ENCODE results near the gene SEC24A. TPM values are rescaled to one million over a fixed set of nuclear protein-coding genes. Genes with fewer than 3 reads are reported as not detected.
"Not testable (repeated sequence)": the region's sequence is repeated elsewhere in the genome, so short reads cannot be mapped to it uniquely, and the experiment has no call there.

SEC24A gene
- total RNA-seq = 10 to 100 TPM; 29.3 to 30.5 TPM

DNA sequence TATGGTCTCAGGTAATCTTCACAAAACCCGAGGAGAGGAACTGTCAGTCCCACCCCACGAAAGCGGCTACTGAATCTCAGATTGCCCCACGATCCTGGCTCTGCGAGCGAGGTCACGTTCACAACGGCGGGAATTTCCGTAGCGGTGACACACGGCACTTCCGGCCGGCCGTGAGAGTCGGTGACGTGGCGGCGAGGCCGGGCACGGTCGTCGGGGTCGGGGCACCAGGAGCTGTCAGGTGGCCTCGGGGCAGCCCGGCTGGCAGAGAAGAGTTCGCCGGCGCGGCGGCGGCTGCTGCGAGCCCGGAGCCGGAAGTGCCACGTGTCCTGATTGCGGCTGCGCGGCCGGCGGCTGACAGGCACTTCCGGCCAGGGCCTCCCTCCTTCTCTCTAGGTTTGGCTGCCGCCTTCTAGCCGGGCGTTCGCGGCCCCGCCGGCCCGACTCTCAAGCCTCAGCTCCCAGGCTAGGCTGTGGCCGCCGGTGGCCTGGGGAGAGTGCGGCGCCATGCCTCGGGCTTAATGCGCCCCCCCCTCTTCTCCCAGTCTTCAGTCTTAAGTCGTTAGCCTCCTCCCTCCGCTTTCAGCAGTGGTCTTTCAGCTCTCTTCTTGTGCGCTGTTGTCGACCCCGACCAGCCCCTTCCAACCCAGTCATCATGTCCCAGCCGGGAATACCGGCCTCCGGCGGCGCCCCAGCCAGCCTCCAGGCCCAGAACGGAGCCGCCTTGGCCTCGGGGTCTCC lies at the start of gene SEC24A:
Gene SEC24A (plus strand): TSS at position 361 of the 738 bp plus-strand sequence. CDS start 292 bp downstream, at position 653.
- H3K4me1 Mint-ChIP-seq (ENCODE audit: low read depth) = peaks cover 19% of the 10 kb centered on the region
- CTCF ChIA-PET = interaction anchor here (1.1 to 2.0 kb wide), 5 partner anchors 15 to 277 kb away, joined by 3 to 7 read pairs (median 4); partner anchors contain the start of genes DDX46, PCBD2 and UBE2B
- POLR2A ChIA-PET = interaction anchor here (0.6 to 1.9 kb wide), 15 partner anchors 8 to 1597 kb away, joined by 3 to 14 read pairs (median 3); partner anchors contain the start of genes C5orf24, HSPA4, SAR1B and VDAC1

DNA sequence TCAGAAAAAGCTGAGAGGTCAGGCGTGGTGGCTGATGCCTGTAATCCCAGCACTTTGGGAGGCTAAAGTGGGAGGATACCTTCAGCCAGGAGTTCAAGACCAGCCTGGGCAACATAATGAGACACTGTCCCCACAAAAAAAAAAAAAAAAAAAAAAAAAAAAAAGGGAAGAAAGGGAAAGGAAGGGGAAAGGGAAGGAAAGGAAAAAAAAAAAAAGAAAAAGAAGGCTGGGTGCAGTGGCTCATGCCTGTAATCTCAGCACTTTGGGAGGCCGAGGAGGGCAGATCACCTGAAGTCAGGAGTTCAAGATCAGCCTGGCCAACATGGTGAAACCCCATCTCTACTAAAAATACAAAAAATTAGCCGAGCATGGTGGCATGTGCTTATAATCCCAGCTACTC lies 48.8 kb upstream of the SEC24A start:
- ATAC-seq; H3K9me3 Mint-ChIP-seq; H3K4me3 Mint-ChIP-seq; H3K36me3 Mint-ChIP-seq (ENCODE audit: low read depth); H3K27ac Mint-ChIP-seq; intact Hi-C loops (cut with micrococcal nuclease); H3K27me3 Mint-ChIP-seq; DNase-seq: not testable (repeated sequence)
- POLR2A ChIA-PET = interaction anchor here (0.8 to 1.3 kb wide), 2 partner anchors 10 to 32 kb away, joined by 3 to 4 read pairs; no protein-coding TSS in a partner anchor
- CTCF ChIA-PET = interaction anchor here (5.7 kb wide), 1 partner anchor 12 kb away, joined by 41 read pairs; no protein-coding TSS in a partner anchor
- H3K4me1 Mint-ChIP-seq (ENCODE audit: low read depth) = peaks cover 33% of the 10 kb centered on the region

More for the DNA sequence above, at the start of gene SEC24A:
- peak within 1 kb of the TSS; percentile 98 for H3K27ac Mint-ChIP-seq
- peak within 1 kb of the TSS; percentile 87 for H3K4me3 Mint-ChIP-seq
- ATAC-seq (peak; percentile 86), DNase-seq (peak; percentile 96)
- intact Hi-C loops (cut with micrococcal nuclease) = loop anchor here (1.0 kb wide), 1 partner anchor 16 kb away; the partner anchor contains the start of gene SAR1B
- H3K36me3 Mint-ChIP-seq (ENCODE audit: low read depth) = peaks cover 16% of the 10 kb centered on the region
- no peaks in the 10 kb centered on the region for H3K9me3 Mint-ChIP-seq
- no peaks in the 10 kb centered on the region for H3K27me3 Mint-ChIP-seq
- TF ChIP-seq, protein P1, sequence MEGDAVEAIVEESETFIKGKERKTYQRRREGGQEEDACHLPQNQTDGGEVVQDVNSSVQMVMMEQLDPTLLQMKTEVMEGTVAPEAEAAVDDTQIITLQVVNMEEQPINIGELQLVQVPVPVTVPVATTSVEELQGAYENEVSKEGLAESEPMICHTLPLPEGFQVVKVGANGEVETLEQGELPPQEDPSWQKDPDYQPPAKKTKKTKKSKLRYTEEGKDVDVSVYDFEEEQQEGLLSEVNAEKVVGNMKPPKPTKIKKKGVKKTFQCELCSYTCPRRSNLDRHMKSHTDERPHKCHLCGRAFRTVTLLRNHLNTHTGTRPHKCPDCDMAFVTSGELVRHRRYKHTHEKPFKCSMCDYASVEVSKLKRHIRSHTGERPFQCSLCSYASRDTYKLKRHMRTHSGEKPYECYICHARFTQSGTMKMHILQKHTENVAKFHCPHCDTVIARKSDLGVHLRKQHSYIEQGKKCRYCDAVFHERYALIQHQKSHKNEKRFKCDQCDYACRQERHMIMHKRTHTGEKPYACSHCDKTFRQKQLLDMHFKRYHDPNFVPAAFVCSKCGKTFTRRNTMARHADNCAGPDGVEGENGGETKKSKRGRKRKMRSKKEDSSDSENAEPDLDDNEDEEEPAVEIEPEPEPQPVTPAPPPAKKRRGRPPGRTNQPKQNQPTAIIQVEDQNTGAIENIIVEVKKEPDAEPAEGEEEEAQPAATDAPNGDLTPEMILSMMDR (IDR thresholded peaks at IDR 0.05) = no peak

DNA sequence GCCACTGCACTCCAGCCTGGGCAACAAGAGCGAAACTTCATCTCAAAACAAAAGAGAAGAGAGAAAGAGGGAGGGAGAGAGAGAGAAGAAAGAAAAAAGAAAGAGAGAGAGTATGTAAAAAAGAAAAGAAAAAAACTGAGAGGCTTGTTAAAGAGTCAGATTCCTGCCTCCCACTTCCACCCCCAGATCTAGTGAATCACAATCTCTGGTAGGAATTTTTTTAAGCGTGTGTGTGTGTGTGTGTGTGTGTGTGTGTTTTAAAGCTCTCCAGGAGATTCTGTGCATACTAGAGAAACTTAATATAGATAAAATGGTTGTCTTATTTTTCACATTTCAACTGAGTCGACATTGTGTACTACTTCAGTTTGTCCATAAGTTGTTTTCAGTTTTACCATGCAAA lies 48.0 kb upstream of the SEC24A start:
- Mint-ChIP-seq H3K36me3 (ENCODE audit: low read depth) (peaks cover 8% of the 10 kb centered on the region), H3K9me3 (no peaks in the 10 kb centered on the region), H3K27ac (no peak overlapping the region), H3K4me3 (no peak overlapping the region), H3K4me1 (ENCODE audit: low read depth) (peaks cover 33% of the 10 kb centered on the region), H3K27me3 (no peaks in the 10 kb centered on the region)
- ATAC-seq (no peak), DNase-seq (no peak)
- ChIA-PET CTCF (interaction anchor here (5.7 kb wide), 1 partner anchor 13 kb away, joined by 41 read pairs; no protein-coding TSS in a partner anchor), POLR2A (interaction anchor here (1.3 kb wide), 1 partner anchor 31 kb away, joined by 3 read pairs; no protein-coding TSS in a partner anchor)
- intact Hi-C loops (cut with micrococcal nuclease) = no loop called here
- TF ChIP-seq, protein P1 (IDR thresholded peaks at IDR 0.05) = no peak

DNA sequence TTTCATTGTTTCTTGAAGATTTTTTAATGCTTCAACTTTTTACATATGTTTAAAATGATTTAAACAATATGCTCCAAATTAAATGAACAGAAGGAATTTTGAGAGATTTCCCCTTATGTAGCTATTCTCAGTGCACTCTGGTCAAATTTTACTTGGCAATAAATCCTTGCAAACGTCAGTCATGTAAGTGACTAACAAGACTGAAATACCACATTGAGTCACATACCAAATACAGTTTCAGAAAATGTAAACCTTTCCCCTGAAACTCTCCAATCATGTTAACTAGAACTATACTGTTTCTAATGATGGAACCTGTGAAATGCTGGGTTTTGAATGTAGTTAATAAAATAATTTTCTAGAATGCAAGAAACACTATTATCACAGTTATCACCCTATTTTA lies 45.5 kb upstream of the SEC24A start:
- DNase-seq (no peak), ATAC-seq (peak; percentile 90)
- CTCF ChIA-PET = interaction anchor here (1.6 to 2.5 kb wide), 2 partner anchors 11 to 16 kb away, joined by 4 to 17 read pairs; no protein-coding TSS in a partner anchor
- TF ChIP-seq, protein P1 (IDR thresholded peaks at IDR 0.05) = no peak
- H3K4me3 Mint-ChIP-seq = no peak overlapping the region
- H3K27ac Mint-ChIP-seq = no peak overlapping the region
- peaks cover 36% of the 10 kb centered on the region for H3K4me1 Mint-ChIP-seq (ENCODE audit: low read depth)
- H3K36me3 Mint-ChIP-seq (ENCODE audit: low read depth) = peaks cover 19% of the 10 kb centered on the region
- no peaks in the 10 kb centered on the region for H3K9me3 Mint-ChIP-seq
- POLR2A ChIA-PET = interaction anchor here (1.1 kb wide), 1 partner anchor 12 kb away, joined by 4 read pairs; no protein-coding TSS in a partner anchor
- H3K27me3 Mint-ChIP-seq = no peaks in the 10 kb centered on the region
- intact Hi-C loops (cut with micrococcal nuclease) = no loop called here

DNA sequence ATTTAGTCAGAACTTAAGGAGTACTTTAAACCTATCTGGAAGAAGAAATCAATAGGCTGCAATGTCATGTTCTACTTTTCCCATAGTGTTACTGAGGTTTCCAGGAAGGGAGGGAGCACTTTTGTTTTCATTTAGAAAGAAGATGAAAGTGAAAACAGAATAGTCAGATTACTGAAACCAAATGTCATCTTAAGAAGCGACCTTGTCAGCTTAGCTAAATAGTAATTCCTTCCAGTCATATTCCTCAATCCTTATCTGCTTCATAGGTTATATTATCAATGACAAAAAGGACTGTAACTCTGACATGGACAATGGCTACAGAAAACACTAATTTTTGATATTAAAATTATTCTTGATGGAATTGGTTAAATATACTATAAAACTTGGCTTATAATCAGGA lies 43.7 kb upstream of the SEC24A start:
- ChIA-PET POLR2A (interaction anchor here (0.8 kb wide), 1 partner anchor 27 kb away, joined by 4 read pairs; the partner anchor contains the start of gene SAR1B), CTCF (interaction anchor here (1.1 to 3.8 kb wide), 4 partner anchors 10 to 301 kb away, joined by 3 to 25 read pairs (median 4); no protein-coding TSS in a partner anchor)
- Mint-ChIP-seq H3K4me3 (no peak overlapping the region), H3K27me3 (no peaks in the 10 kb centered on the region), H3K4me1 (ENCODE audit: low read depth) (peaks cover 49% of the 10 kb centered on the region), H3K9me3 (no peaks in the 10 kb centered on the region), H3K36me3 (ENCODE audit: low read depth) (peaks cover 33% of the 10 kb centered on the region), H3K27ac (peak overlapping the region; percentile 52)
- DNase-seq = no peak
- TF ChIP-seq, protein P1 (IDR thresholded peaks at IDR 0.05) = no peak
- ATAC-seq = peak; percentile 22
- intact Hi-C loops (cut with micrococcal nuclease) = no loop called here
